GM12872 (cell line): ENCODE results near the gene MGAT5.

Experiments used
- TF ChIP-seq, protein P1 (sequence below): IDR thresholded peaks from 3 replicates; pipeline ENCODE4 v1.5.1; 2011; ENCODE audit warnings: low read depth, mild to moderate bottlenecking, low read length, moderate library complexity; ENCODE audit not compliant: insufficient read depth

MGAT5 gene

DNA sequence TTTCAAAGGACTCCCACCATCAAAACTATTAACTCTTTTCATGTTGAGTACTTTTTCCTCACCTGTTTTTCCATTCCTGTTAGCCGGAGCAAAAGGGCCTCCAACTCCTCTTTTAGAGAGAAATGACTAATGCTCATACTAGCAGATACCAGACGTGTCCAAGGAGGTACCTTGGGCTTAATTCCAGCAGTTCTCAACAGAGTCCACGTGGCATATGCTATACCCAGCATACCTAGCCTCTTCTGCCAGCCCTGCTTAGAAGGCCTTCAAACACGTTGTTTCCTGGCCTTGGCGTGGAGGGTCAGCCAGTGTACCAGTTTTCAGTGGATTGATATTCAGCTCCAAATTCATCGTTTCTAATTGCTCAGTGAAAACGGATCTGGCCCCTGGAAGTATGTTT lies 123.9 kb downstream of the MGAT5 start:
- TF ChIP-seq, protein P1, sequence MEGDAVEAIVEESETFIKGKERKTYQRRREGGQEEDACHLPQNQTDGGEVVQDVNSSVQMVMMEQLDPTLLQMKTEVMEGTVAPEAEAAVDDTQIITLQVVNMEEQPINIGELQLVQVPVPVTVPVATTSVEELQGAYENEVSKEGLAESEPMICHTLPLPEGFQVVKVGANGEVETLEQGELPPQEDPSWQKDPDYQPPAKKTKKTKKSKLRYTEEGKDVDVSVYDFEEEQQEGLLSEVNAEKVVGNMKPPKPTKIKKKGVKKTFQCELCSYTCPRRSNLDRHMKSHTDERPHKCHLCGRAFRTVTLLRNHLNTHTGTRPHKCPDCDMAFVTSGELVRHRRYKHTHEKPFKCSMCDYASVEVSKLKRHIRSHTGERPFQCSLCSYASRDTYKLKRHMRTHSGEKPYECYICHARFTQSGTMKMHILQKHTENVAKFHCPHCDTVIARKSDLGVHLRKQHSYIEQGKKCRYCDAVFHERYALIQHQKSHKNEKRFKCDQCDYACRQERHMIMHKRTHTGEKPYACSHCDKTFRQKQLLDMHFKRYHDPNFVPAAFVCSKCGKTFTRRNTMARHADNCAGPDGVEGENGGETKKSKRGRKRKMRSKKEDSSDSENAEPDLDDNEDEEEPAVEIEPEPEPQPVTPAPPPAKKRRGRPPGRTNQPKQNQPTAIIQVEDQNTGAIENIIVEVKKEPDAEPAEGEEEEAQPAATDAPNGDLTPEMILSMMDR, result no peak

DNA sequence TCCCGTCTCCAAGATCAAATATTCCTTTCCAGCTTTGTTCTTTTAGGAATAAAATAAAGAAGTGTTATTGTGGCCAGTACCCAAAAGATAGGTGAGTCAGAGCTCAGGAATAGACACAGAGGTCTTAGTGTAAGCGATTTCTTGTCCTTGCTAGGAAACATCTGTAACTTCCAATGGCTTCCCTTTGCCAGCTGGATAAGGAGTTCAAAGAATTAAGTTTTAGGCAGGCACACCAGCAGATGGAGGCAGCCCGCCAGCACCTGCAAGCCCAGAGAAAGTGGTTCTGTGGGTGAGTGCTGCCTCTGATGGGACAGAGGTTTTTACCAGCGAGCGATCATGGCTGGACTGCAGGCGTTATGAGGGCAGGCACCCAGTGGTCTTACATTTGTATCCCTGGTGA lies 125.4 kb downstream of the MGAT5 start:
- TF ChIP-seq, protein P1, result no peak

DNA sequence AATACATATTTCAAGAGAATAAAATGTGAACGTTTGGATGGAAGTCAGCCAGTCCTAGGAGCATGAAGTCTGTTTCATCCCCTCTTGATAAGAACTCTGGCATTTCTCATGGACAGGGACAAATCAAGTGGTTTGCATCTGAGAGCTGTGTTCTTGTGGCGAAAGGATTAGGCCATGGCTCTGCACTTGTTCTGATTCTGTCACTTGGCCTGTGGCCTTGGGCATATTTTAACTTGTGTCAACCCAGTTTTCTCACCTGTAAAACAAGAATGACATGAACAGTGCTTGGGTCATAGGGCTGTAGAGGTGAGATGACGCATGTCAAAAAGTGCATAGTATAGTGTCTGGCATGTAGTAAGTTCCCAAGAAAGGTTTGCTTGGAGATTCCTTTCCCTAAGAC lies 125.8 kb downstream of the MGAT5 start:
- TF ChIP-seq, protein P1, result no peak

DNA sequence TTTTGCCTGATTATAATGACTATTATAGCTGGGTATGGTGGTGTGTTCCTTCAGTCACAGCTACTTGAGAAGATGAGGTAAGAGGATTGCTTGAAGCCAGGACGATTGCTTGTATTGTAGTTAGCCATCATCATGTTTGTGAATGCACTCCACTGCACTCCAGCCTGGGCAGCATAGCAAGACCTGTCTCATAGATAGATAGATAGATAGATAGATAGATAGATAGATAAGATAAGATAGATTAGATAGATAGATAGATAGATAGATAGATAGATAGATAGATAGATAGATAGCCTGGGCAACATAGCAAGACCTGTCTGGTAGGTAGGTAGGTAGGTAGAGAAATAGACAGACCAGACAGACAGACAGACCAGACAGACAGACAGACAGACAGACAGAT lies 127.3 kb downstream of the MGAT5 start:
- TF ChIP-seq, protein P1, result no peak

DNA sequence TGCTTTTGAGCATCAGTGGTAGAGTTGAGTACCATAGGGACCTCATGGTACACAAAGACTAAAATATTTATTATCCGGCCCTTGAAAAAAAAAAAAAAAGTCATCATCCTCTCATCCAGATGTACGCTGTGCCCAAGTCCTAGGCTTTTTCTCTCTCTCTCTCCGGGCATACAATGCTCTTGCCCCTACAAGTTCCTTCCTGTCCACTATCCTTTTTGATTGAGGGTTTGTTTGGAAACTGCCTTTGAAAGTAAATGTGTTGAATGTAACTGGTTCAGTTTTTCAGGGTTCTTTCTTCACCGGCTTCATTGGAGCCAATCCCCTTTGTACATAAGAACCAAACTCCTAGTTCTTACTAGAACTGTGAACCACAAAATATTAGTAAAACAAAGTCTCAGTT lies 130.3 kb downstream of the MGAT5 start:
- TF ChIP-seq, protein P1, result no peak

- TF ChIP-seq, protein P1, result no peak
Measured at GRCh38 chr2:134385195-134385594, 131.3 kb downstream of the MGAT5 start.

GRCh38 chr2:134386310-134386709 lies 132.4 kb downstream of the MGAT5 start:
- TF ChIP-seq, protein P1, result no peak

DNA sequence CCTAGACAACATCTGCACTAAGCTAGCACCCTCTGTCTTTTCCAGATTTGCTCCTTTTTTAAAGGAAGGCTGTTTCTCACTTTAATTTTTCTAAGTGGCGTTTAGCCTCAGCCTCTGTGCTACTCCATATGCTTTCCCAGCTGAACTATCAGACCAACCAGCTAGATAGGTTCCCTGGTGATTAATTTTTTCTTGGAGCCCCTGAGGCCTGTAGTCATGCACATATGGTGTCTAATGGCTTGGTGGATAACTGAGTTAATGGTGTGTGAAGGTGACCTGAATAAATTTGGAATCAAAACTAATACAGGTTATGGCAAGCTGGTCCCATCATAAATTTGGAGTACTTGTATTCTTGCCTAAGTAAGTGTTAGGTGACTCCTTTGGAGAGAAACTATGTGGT lies 135.5 kb downstream of the MGAT5 start:
- TF ChIP-seq, protein P1, result no peak
